ENCODE data around the gene MICOS13. TPM values are rescaled to one million over a fixed set of nuclear protein-coding genes. Genes with fewer than 3 reads are reported as not detected.

MICOS13 gene
- polyA plus RNA-seq, 1 donor from 2014 or later, result 46.0 TPM

DNA sequence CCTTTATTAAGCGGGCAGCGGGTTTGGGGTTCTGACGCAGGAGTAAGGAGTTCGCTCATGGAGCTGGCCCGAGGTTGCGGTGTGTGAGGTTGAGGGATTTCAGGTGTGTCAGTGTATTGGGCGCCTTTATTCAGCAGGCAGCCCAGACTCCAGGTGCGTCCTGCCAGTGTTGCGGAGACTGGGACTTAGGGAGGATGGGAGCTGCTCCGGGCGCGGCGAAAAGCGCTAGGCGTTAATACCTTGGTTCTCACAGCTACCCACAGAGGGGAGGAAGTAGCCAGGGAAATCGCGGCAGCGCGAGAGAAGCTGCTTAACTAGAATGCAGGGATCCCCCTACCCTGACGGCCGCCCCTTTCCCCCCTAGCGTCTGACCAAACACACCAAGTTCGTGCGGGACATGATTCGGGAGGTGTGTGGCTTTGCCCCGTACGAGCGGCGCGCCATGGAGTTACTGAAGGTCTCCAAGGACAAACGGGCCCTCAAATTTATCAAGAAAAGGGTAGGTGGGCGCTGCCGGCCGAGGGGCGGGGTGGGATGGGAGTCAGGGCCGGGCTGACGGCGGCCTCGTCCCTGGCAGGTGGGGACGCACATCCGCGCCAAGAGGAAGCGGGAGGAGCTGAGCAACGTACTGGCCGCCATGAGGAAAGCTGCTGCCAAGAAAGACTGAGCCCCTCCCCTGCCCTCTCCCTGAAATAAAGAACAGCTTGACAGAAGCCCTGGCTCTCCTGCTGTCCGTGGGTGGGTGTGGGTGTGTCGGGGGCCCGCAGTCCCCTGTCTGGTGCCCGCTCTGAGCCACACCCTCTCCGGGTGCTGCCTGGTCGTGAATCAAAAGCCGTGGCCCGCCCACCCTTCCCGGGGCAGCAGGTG is 10.9 kb upstream of the MICOS13 start:
- Histone ChIP-seq H3K9ac (ENCODE audit: low read length) (peak overlapping the region; percentile 87), H3K4me3 (ENCODE audit: low read length) (peak overlapping the region; percentile 87), H3K27ac (ENCODE audit: low read length) (peak overlapping the region; percentile 89), H3K79me2 (replicated peaks; ENCODE audit: insufficient read depth, low read length) (peaks cover 15% of the 10 kb centered on the region), H3K27me3 (ENCODE audit: insufficient read depth, low read depth, low read length) (no peaks in the 10 kb centered on the region), H3K9me3 (ENCODE audit: low read length) (no peaks in the 10 kb centered on the region), H3K9me2 (ENCODE audit: insufficient read depth, low read length) (no peaks in the 10 kb centered on the region), H3K36me3 (ENCODE audit: insufficient read depth, low read length) (no peaks in the 10 kb centered on the region), H3K4me2 (ENCODE audit: low read length) (peak overlapping the region; percentile 86), H2AFZ (ENCODE audit: low read depth, low read length) (no peak overlapping the region), H4K20me1 (ENCODE audit: insufficient read depth) (peaks cover 11% of the 10 kb centered on the region), H3F3A (ENCODE audit: insufficient read depth, low read length, poor library complexity, severe bottlenecking) (no peaks in the 10 kb centered on the region)
- TF ChIP-seq, protein P1, sequence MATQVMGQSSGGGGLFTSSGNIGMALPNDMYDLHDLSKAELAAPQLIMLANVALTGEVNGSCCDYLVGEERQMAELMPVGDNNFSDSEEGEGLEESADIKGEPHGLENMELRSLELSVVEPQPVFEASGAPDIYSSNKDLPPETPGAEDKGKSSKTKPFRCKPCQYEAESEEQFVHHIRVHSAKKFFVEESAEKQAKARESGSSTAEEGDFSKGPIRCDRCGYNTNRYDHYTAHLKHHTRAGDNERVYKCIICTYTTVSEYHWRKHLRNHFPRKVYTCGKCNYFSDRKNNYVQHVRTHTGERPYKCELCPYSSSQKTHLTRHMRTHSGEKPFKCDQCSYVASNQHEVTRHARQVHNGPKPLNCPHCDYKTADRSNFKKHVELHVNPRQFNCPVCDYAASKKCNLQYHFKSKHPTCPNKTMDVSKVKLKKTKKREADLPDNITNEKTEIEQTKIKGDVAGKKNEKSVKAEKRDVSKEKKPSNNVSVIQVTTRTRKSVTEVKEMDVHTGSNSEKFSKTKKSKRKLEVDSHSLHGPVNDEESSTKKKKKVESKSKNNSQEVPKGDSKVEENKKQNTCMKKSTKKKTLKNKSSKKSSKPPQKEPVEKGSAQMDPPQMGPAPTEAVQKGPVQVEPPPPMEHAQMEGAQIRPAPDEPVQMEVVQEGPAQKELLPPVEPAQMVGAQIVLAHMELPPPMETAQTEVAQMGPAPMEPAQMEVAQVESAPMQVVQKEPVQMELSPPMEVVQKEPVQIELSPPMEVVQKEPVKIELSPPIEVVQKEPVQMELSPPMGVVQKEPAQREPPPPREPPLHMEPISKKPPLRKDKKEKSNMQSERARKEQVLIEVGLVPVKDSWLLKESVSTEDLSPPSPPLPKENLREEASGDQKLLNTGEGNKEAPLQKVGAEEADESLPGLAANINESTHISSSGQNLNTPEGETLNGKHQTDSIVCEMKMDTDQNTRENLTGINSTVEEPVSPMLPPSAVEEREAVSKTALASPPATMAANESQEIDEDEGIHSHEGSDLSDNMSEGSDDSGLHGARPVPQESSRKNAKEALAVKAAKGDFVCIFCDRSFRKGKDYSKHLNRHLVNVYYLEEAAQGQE (IDR thresholded peaks at IDR 0.05; ENCODE audit: borderline replicate concordance), result no peak
- TF ChIP-seq POLR2AphosphoS5 (IDR thresholded peaks at IDR 0.05) (no peak), EP300 (conservative IDR thresholded peaks at IDR 0.05; ENCODE audit: poor library complexity, severe bottlenecking) (no peak), TAF1 (IDR thresholded peaks at IDR 0.05; ENCODE audit: low read depth) (no peak), EZH2 (IDR thresholded peaks at IDR 0.05; ENCODE audit: borderline replicate concordance, insufficient read depth, low read length, poor library complexity, severe bottlenecking) (no peak), SMC3 (conservative IDR thresholded peaks at IDR 0.05; ENCODE audit: poor library complexity) (no peak)
- TF ChIP-seq, protein P2, sequence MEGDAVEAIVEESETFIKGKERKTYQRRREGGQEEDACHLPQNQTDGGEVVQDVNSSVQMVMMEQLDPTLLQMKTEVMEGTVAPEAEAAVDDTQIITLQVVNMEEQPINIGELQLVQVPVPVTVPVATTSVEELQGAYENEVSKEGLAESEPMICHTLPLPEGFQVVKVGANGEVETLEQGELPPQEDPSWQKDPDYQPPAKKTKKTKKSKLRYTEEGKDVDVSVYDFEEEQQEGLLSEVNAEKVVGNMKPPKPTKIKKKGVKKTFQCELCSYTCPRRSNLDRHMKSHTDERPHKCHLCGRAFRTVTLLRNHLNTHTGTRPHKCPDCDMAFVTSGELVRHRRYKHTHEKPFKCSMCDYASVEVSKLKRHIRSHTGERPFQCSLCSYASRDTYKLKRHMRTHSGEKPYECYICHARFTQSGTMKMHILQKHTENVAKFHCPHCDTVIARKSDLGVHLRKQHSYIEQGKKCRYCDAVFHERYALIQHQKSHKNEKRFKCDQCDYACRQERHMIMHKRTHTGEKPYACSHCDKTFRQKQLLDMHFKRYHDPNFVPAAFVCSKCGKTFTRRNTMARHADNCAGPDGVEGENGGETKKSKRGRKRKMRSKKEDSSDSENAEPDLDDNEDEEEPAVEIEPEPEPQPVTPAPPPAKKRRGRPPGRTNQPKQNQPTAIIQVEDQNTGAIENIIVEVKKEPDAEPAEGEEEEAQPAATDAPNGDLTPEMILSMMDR (IDR thresholded peaks at IDR 0.05; ENCODE audit: poor library complexity, severe bottlenecking), result no peak

DNA sequence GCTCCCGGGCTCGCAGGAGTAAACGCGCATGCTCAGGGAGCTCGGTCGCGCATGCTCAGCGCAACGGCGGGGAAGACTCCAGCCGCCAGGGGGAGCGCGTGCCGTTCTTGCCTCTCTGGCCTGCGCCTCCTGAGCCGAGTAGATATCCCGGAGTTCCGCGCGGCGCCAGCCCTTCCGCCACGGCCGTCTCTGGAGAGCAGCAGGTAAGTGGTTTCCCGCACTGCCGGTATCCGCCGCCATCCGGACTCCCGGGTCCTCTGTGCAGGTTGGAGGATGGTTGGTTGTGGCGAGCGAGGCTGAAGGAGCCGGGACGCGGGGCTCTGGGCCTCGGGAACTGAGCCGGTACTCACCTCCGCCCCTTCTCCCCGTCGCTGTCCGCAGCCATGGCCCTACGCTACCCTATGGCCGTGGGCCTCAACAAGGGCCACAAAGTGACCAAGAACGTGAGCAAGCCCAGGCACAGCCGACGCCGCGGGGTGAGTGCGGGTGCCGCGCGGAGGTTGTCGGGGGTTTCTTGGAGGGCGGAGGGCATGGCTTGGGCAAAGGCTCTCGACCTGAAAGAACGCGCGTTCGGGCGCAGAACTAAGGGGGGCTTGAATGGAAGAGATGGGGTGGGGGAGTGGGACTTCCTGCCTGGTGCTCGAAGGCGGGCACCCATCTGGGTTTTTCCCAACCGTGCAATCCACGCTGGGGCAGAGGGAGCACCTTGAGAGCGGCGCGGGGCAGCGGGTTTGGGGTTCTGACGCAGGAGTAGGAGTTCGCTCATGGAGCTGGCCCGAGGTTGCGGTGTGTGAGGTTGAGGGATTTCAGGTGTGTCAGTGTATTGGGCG is 10.0 kb upstream of the MICOS13 start, which contains the start of gene RPL36:
Gene RPL36, plus strand, starts transcription at position 171 of the 830 bp plus-strand sequence. Its CDS starts 213 bp downstream, at position 384.
- peak within 1 kb of the TSS; percentile 87 for H3K4me3 ChIP-seq (ENCODE audit: low read length)
- no peaks in the 10 kb centered on the region for H3K36me3 ChIP-seq (ENCODE audit: insufficient read depth, low read length)
- TF ChIP-seq, protein P1 (IDR thresholded peaks at IDR 0.05; ENCODE audit: borderline replicate concordance), result peak; percentile 96
- TF ChIP-seq EZH2 (IDR thresholded peaks at IDR 0.05; ENCODE audit: borderline replicate concordance, insufficient read depth, low read length, poor library complexity, severe bottlenecking), result no peak
- TF ChIP-seq, protein P2 (IDR thresholded peaks at IDR 0.05; ENCODE audit: poor library complexity, severe bottlenecking), result peak; percentile 100
- peak; percentile 63 for TF ChIP-seq EP300 (conservative IDR thresholded peaks at IDR 0.05; ENCODE audit: poor library complexity, severe bottlenecking)
- peak; percentile 62 for TF ChIP-seq SMC3 (conservative IDR thresholded peaks at IDR 0.05; ENCODE audit: poor library complexity)
- peak; percentile 58 for TF ChIP-seq RAD21 (conservative IDR thresholded peaks at IDR 0.05)
- peak; percentile 94 for TF ChIP-seq TAF1 (IDR thresholded peaks at IDR 0.05; ENCODE audit: low read depth)
- peak; percentile 95 for TF ChIP-seq POLR2AphosphoS5 (IDR thresholded peaks at IDR 0.05)
- TF ChIP-seq MXI1 (conservative IDR thresholded peaks at IDR 0.05; ENCODE audit: poor library complexity, severe bottlenecking), result peak; percentile 90
- H2AFZ ChIP-seq (ENCODE audit: low read depth, low read length), result peak within 1 kb of the TSS; percentile 45
- no peaks in the 10 kb centered on the region for H3K9me2 ChIP-seq (ENCODE audit: insufficient read depth, low read length)
- H3K9me3 ChIP-seq (ENCODE audit: low read length), result no peaks in the 10 kb centered on the region
- peak within 1 kb of the TSS; percentile 87 for H3K9ac ChIP-seq (ENCODE audit: low read length)
- peak within 1 kb of the TSS; percentile 89 for H3K27ac ChIP-seq (ENCODE audit: low read length)
- peaks cover 11% of the 10 kb centered on the region for H4K20me1 ChIP-seq (ENCODE audit: insufficient read depth)
- no peaks in the 10 kb centered on the region for H3F3A ChIP-seq (ENCODE audit: insufficient read depth, low read length, poor library complexity, severe bottlenecking)
- no peaks in the 10 kb centered on the region for H3K27me3 ChIP-seq (ENCODE audit: insufficient read depth, low read depth, low read length)
- peaks cover 15% of the 10 kb centered on the region for H3K79me2 ChIP-seq (replicated peaks; ENCODE audit: insufficient read depth, low read length)
- H3K4me2 ChIP-seq (ENCODE audit: low read length), result peak within 1 kb of the TSS; percentile 86
